ENCODE measurements around the gene FAU. TPM values are rescaled to one million over a fixed set of nuclear protein-coding genes. Genes with fewer than 3 reads are reported as not detected.

The FAU gene
- total and polyA plus RNA-seq, 2 of the 13 experiments (the other 11 are each of a cell fraction or from before 2014, with no cell fraction given), result 374 to 869 TPM

DNA sequence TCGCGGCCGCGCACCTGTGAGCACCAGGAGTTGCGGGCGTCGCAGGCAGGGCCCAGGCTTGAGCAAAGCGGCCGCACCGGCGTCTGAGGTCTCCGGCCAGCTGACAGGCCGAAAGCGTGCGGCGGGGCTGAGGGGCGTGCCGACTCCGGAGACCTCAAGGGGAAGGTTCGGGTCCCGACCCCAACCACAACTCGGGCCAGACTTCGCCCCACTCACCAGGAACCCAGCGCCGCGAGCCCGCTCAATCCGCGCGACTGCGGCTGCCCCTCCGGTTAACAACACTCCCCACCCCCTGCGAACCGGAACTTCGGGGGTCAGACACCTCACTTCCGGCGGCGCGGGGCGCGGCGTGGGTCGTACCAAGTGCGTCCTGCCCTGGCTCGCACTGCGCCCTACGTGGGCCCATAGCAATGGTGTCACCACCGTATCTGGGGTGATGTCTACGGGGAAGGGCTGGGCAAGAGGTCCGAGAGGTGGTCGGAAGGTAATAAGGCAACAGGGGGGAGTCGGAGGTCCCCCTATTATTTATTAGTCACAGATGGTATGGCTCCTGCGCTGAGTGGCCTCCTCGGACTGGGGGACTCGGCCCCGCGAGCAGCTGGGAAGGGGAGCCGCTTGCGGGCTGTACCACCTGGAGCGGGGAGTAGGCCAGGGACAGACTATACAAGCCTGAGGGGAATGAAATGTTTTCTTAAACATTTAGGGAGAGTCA, 12.5 kb upstream of the FAU start, which contains the start of gene SYVN1 (continued):
- TF ChIP-seq, protein P1, sequence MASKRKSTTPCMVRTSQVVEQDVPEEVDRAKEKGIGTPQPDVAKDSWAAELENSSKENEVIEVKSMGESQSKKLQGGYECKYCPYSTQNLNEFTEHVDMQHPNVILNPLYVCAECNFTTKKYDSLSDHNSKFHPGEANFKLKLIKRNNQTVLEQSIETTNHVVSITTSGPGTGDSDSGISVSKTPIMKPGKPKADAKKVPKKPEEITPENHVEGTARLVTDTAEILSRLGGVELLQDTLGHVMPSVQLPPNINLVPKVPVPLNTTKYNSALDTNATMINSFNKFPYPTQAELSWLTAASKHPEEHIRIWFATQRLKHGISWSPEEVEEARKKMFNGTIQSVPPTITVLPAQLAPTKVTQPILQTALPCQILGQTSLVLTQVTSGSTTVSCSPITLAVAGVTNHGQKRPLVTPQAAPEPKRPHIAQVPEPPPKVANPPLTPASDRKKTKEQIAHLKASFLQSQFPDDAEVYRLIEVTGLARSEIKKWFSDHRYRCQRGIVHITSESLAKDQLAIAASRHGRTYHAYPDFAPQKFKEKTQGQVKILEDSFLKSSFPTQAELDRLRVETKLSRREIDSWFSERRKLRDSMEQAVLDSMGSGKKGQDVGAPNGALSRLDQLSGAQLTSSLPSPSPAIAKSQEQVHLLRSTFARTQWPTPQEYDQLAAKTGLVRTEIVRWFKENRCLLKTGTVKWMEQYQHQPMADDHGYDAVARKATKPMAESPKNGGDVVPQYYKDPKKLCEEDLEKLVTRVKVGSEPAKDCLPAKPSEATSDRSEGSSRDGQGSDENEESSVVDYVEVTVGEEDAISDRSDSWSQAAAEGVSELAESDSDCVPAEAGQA (IDR thresholded peaks at IDR 0.05; ENCODE audit: low read depth), result peak; percentile 66; the same call in 1 of the 2 replicates
- TF ChIP-seq, protein P1 (CRISPR knock-in tag; IDR thresholded peaks at IDR 0.05; ENCODE audit: borderline replicate concordance), result 0 out of 2 replicates have a peak, but pooled peaks have one; percentile 21
- TF ChIP-seq, protein P2, sequence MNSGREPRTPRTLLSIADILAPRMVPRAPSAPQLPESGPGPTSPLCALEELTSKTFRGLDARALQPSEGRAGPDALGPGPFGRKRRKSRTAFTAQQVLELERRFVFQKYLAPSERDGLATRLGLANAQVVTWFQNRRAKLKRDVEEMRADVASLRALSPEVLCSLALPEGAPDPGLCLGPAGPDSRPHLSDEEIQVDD (CRISPR knock-in tag; IDR thresholded peaks at IDR 0.05; ENCODE audit: borderline replicate concordance), result no peak
- TF ChIP-seq MIXL1 (CRISPR knock-in tag; IDR thresholded peaks at IDR 0.05), result peak; percentile 54; the same call in 1 of the 2 replicates
- no peak for TF ChIP-seq ZNF775 (CRISPR knock-in tag; IDR thresholded peaks at IDR 0.05; ENCODE audit: borderline replicate concordance)
- TF ChIP-seq ZNF160 (CRISPR knock-in tag; IDR thresholded peaks at IDR 0.05), result peak; percentile 67; the same call in 1 of the 2 replicates
- peak; percentile 71; the same call in 1 of the 2 replicates for TF ChIP-seq ATF7 (IDR thresholded peaks at IDR 0.05)
- TF ChIP-seq ATF7 (CRISPR knock-in tag; IDR thresholded peaks at IDR 0.05), result no peak
- TF ChIP-seq, protein P3, sequence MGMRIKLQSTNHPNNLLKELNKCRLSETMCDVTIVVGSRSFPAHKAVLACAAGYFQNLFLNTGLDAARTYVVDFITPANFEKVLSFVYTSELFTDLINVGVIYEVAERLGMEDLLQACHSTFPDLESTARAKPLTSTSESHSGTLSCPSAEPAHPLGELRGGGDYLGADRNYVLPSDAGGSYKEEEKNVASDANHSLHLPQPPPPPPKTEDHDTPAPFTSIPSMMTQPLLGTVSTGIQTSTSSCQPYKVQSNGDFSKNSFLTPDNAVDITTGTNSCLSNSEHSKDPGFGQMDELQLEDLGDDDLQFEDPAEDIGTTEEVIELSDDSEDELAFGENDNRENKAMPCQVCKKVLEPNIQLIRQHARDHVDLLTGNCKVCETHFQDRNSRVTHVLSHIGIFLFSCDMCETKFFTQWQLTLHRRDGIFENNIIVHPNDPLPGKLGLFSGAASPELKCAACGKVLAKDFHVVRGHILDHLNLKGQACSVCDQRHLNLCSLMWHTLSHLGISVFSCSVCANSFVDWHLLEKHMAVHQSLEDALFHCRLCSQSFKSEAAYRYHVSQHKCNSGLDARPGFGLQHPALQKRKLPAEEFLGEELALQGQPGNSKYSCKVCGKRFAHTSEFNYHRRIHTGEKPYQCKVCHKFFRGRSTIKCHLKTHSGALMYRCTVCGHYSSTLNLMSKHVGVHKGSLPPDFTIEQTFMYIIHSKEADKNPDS (CRISPR knock-in tag; IDR thresholded peaks at IDR 0.05), result no peak
- TF ChIP-seq, protein P4, sequence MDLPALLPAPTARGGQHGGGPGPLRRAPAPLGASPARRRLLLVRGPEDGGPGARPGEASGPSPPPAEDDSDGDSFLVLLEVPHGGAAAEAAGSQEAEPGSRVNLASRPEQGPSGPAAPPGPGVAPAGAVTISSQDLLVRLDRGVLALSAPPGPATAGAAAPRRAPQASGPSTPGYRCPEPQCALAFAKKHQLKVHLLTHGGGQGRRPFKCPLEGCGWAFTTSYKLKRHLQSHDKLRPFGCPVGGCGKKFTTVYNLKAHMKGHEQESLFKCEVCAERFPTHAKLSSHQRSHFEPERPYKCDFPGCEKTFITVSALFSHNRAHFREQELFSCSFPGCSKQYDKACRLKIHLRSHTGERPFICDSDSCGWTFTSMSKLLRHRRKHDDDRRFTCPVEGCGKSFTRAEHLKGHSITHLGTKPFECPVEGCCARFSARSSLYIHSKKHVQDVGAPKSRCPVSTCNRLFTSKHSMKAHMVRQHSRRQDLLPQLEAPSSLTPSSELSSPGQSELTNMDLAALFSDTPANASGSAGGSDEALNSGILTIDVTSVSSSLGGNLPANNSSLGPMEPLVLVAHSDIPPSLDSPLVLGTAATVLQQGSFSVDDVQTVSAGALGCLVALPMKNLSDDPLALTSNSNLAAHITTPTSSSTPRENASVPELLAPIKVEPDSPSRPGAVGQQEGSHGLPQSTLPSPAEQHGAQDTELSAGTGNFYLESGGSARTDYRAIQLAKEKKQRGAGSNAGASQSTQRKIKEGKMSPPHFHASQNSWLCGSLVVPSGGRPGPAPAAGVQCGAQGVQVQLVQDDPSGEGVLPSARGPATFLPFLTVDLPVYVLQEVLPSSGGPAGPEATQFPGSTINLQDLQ (CRISPR knock-in tag; IDR thresholded peaks at IDR 0.05), result no peak
- TF ChIP-seq, protein P5, sequence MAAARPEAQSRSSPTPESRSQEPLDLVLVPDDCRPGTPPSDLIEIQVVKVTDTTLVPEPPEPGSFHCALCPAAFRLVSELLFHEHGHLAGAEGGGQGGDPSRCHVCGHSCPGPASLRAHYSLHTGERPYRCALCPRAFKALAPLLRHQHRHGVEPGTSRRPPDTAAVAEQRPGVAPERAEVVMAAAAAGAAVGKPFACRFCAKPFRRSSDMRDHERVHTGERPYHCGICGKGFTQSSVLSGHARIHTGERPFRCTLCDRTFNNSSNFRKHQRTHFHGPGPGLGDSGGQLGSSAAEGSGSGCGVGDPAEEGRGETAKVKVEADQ (CRISPR knock-in tag; IDR thresholded peaks at IDR 0.05; ENCODE audit: borderline replicate concordance), result peak; percentile 59; the same call in 1 of the 2 replicates
- peak; percentile 23 for TF ChIP-seq SRSF1 (optimal IDR thresholded peaks at IDR 0.05; ENCODE audit: low read depth, low read length)
- 0 out of 2 replicates have a peak, but pooled peaks have one; percentile 62 for TF ChIP-seq PAWR (CRISPR knock-in tag; IDR thresholded peaks at IDR 0.05; ENCODE audit: borderline replicate concordance)

All from HepG2 (cell line).